CD8-positive, alpha-beta memory T cell (primary cell): ENCODE measurements around the gene NATD1. TPM values are rescaled to one million over a fixed set of nuclear protein-coding genes. Genes with fewer than 3 reads are reported as not detected.

Source experiments
- CTCF ChIA-PET: fragments of 350-600 bp; sonication (Branson Sonifier 250); formaldehyde crosslinking; loops from one replicate; lab custom pipeline; 2021; ENCODE audit warnings: antibody characterized with exemption; lab: Charles Lee
- POLR2A ChIA-PET: fragments of 350-600 bp; sonication (Branson Sonifier 250); formaldehyde crosslinking; loops from one replicate; lab custom pipeline; 2021; ENCODE audit warnings: antibody characterized with exemption; lab: Charles Lee
- DNase-seq, 5 donors: peaks; one replicate each; pipeline versions ENCODE4 v3.0.0 to v3.0.0-alpha.2; 2020 to 2022; ENCODE audit warnings: mixed read lengths in 1 of 5
- H3K27ac ChIP-seq: one replicate; pipeline ENCODE4 v1.7.0; 2013; ENCODE audit warnings: low read depth, mild to moderate bottlenecking, low read length, moderate library complexity
- H3K27me3 ChIP-seq: 2 replicates; pipeline ENCODE4 v1.7.0; 2013; ENCODE audit warnings: low read length, mild to moderate bottlenecking; ENCODE audit not compliant: insufficient read depth, poor library complexity, severe bottlenecking
- H3K36me3 ChIP-seq: 2 replicates; pipeline ENCODE4 v1.7.0; 2013; ENCODE audit warnings: mild to moderate bottlenecking, low read length, moderate library complexity; ENCODE audit not compliant: insufficient read depth
- H3K4me1 ChIP-seq: 2 replicates; pipeline ENCODE4 v1.7.0; 2013; ENCODE audit warnings: mild to moderate bottlenecking, low read length, moderate library complexity; ENCODE audit not compliant: insufficient read depth
- H3K4me3 ChIP-seq: 2 replicates; pipeline ENCODE4 v1.7.0; 2013; ENCODE audit warnings: mild to moderate bottlenecking, low read length
- H3K9me3 ChIP-seq: 2 replicates; pipeline ENCODE4 v1.7.0; 2013; ENCODE audit warnings: mild to moderate bottlenecking, low read length
- H3K27ac Mint-ChIP-seq, 8 donors: one replicate each; pipeline ENCODE4 v1.8.0; 2020 to 2021; ENCODE audit warnings: mixed read lengths in 8 of 8, mild to moderate bottlenecking in 6 of 8, inconsistent platforms in 3 of 8, moderate library complexity in 3 of 8
- H3K27me3 Mint-ChIP-seq, 2 donors: one replicate each; pipeline ENCODE4 v1.8.0; 2020 to 2021; ENCODE audit warnings: mixed read lengths in 2 of 2, mild to moderate bottlenecking in 1 of 2, moderate library complexity in 1 of 2
- H3K36me3 Mint-ChIP-seq, 3 donors: one replicate each; pipeline ENCODE4 v1.8.0; 2020 to 2021; ENCODE audit warnings: mixed read lengths in 3 of 3, inconsistent platforms in 1 of 3, mild to moderate bottlenecking in 1 of 3
- H3K4me1 Mint-ChIP-seq, 3 donors: one replicate each; pipeline ENCODE4 v1.8.0; 2020 to 2021; ENCODE audit warnings: mixed read lengths in 3 of 3, inconsistent platforms in 1 of 3, mild to moderate bottlenecking in 1 of 3
- H3K4me3 Mint-ChIP-seq, 7 donors: one replicate each; pipeline ENCODE4 v1.8.0; 2020 to 2021; ENCODE audit warnings: mixed read lengths in 7 of 7, mild to moderate bottlenecking in 6 of 7, moderate library complexity in 4 of 7, inconsistent platforms in 2 of 7
- H3K9me3 Mint-ChIP-seq, 5 donors: one replicate each; pipeline ENCODE4 v1.8.0; 2020 to 2022; ENCODE audit warnings: mixed read lengths in 5 of 5, mild to moderate bottlenecking in 3 of 5, moderate library complexity in 2 of 5, inconsistent platforms in 1 of 5
- polyA plus RNA-seq: library from polyadenylated mRNA; unstranded; fragments of 300-500 nt; fragmentation: Illumina TruSeq; gene quantifications from one replicate; pipeline ENCODE4 v1.2.3, GENCODE V29; 2021
- total RNA-seq, 2 experiments: library from RNA; stranded (reverse); gene quantifications; one replicate each; pipeline ENCODE4 v1.2.3, GENCODE V29; 2021

Gene NATD1
- total and polyA plus RNA-seq, 3 experiments from 2014 or later = 2.7 to 3.0 (median 2.8) TPM

DNA sequence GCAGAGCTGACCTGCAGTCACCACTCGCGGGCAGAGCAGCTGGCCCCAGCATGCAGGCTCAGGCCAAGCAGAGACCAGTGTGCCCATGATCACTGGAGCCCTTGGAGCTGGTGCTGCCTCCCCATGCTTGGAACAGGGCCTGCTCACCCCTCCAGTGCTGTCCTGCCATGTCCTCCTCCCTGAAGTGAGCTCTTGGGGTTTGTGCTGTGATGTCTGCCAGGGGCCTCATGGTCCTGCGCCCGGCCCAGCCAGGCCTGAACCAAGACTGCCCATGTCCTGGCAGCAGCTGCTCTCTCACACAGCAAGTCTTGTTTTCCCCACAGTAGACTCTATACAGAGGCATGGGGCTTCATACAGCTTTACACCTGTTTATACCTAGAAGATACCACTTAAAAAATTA lies 63.8 kb downstream of the NATD1 start:
- Histone ChIP-seq H3K4me1 (no peaks in the 10 kb centered on the region), H3K9me3 (no peaks in the 10 kb centered on the region), H3K27me3 (no peaks in the 10 kb centered on the region), H3K4me3 (no peak overlapping the region), H3K27ac (no peak overlapping the region), H3K36me3 (no peaks in the 10 kb centered on the region)
- no peaks in the 10 kb centered on the region for H3K9me3 Mint-ChIP-seq
- no peak for DNase-seq
- no peak overlapping the region for H3K4me3 Mint-ChIP-seq
- ChIA-PET POLR2A (no interaction called here), CTCF (no interaction called here)
- peaks cover 4 to 55% (median 9%) of the 10 kb centered on the region in 3 donors for H3K36me3 Mint-ChIP-seq
- peaks cover 0 to 4% (median 2%) of the 10 kb centered on the region in 3 donors for H3K4me1 Mint-ChIP-seq
- peak overlapping the region in 1 of 8 donors; percentile 38 for H3K27ac Mint-ChIP-seq
- no peaks in the 10 kb centered on the region for H3K27me3 Mint-ChIP-seq

Other genes with a start within 250 kb of the NATD1 start
- gene USP22, start 210.4 kb downstream of the NATD1 start, total RNA-seq = 100 to 1,000 TPM; 146 to 154 TPM
- gene USP22, start 210.4 kb downstream of the NATD1 start, polyA plus RNA-seq = 34.5 TPM
- gene DHRS7B, start 126.4 kb downstream of the NATD1 start, total RNA-seq = 10 to 100 TPM; 25.7 to 27.5 TPM
- gene DHRS7B, start 126.4 kb downstream of the NATD1 start, polyA plus RNA-seq = 9.0 TPM
- gene TMEM11, start 39.2 kb downstream of the NATD1 start, total RNA-seq = 10 to 100 TPM; 26.1 to 29.8 TPM
- gene TMEM11, start 39.2 kb downstream of the NATD1 start, polyA plus RNA-seq = 37.4 TPM
- gene MAP2K3, start 31.3 kb upstream of the NATD1 start, total RNA-seq = 100 to 1,000 TPM; 139 to 150 TPM
- 99.8 TPM for gene MAP2K3, start 31.3 kb upstream of the NATD1 start, polyA plus RNA-seq
- gene KCNJ12, start 122.9 kb upstream of the NATD1 start, total RNA-seq = not detected
- gene KCNJ12, start 122.9 kb upstream of the NATD1 start, polyA plus RNA-seq = not detected